Ectodermal cell (in vitro differentiated cells): ENCODE data around the gene HOXA4.

Experiments used
- H3K27ac ChIP-seq: 2 replicates; pipeline ENCODE4 v1.7.0; 2013; ENCODE audit warnings: mild to moderate bottlenecking, low read depth, low read length; ENCODE audit not compliant: insufficient read depth, poor library complexity, severe bottlenecking
- H3K27me3 ChIP-seq: 2 replicates; pipeline ENCODE4 v1.7.0; 2013; ENCODE audit warnings: mild to moderate bottlenecking, low read length; ENCODE audit not compliant: insufficient read depth, control insufficient read depth, poor library complexity, severe bottlenecking
- H3K36me3 ChIP-seq: one replicate; pipeline ENCODE4 v1.7.0; 2013; ENCODE audit warnings: low read length; ENCODE audit not compliant: control insufficient read depth, insufficient read depth
- H3K4me1 ChIP-seq: one replicate; pipeline ENCODE4 v1.7.0; 2013; ENCODE audit warnings: low read length; ENCODE audit not compliant: control insufficient read depth, insufficient read depth
- H3K4me3 ChIP-seq: 2 replicates; pipeline ENCODE4 v1.7.0; 2013; ENCODE audit warnings: low read depth, low read length, control low read depth; ENCODE audit not compliant: insufficient read depth
- H3K9me3 ChIP-seq: 2 replicates; pipeline ENCODE4 v1.7.0; 2013; ENCODE audit warnings: mild to moderate bottlenecking, low read length, moderate library complexity; ENCODE audit not compliant: control insufficient read depth
- WGBS, 2 experiments: methylation state at CpG; one replicate each; pipeline ENCODE4 v1.1.7; 2013; ENCODE audit warnings: missing lambda C conversion rate in 2 of 2; 5-methylcytosine and 5-hydroxymethylcytosine counted together

Gene HOXA4

GRCh38 chr7:27131390-27131819, 848 bp upstream of the HOXA4 start:
- H3K27me3 ChIP-seq = peaks cover 100% of the 10 kb centered on the region
- H3K4me3 ChIP-seq = no peak overlapping the region
- H3K27ac ChIP-seq = no peak overlapping the region
- H3K4me1 ChIP-seq = no peaks in the 10 kb centered on the region
- H3K36me3 ChIP-seq = no peaks in the 10 kb centered on the region
- no peaks in the 10 kb centered on the region for H3K9me3 ChIP-seq
- WGBS, 2 experiments = 6 to 7% methylated on average over 12 of the region's 12 CpGs

GRCh38 chr7:27129729-27130539, 623 bp downstream of the HOXA4 start:
- no peaks in the 10 kb centered on the region for H3K36me3 ChIP-seq
- peaks cover 100% of the 10 kb centered on the region for H3K27me3 ChIP-seq
- no peaks in the 10 kb centered on the region for H3K4me1 ChIP-seq
- 1 to 3% methylated on average over 72 of the region's 72 CpGs for WGBS, 2 experiments
- no peaks in the 10 kb centered on the region for H3K9me3 ChIP-seq
- H3K27ac ChIP-seq = no peak overlapping the region
- H3K4me3 ChIP-seq = no peak overlapping the region

DNA sequence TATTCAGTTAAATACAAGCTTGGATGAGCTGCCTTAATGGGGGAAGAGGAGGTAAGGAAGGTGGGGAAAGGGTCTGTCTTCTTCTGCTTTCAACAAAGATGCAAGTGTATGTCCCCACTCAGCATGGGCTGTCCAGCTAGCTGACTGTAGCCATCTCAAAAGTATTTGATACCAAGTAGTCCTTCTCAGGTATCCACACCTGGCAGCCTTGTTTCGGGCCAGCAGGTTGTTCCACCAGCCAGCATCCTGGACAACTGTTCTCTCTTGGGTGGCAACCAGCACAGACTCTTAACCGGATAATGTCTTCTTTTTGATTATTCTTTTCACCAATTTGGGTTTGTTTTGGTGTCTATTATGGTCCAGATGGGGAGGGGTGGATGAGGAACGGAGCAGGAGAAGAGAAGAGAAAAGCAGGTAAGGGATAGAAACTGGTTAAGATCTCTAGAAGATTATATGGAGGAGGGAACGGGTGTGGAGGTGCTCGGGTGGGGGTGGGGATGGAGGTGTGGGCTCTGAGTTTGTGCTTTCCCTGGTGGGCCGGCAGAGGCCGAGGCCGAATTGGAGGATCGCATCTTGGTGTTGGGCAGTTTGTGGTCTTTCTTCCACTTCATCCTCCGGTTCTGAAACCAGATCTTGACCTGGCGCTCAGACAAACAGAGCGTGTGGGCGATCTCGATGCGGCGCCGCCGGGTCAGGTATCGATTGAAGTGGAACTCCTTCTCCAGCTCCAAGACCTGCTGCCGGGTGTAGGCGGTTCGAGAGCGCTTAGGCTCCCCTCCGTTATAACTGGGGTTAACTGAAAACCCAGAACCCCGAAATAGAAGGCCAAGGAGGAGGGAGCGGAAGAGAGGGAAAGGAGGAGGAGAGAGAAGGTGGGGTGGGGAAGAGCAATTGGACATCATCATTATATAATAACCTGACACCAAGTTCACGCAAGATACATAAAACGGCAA, 1.5 kb downstream of the HOXA4 start:
- H3K4me3 ChIP-seq = no peak overlapping the region
- no peaks in the 10 kb centered on the region for H3K36me3 ChIP-seq
- H3K27ac ChIP-seq = no peak overlapping the region
- H3K9me3 ChIP-seq = no peaks in the 10 kb centered on the region
- no peaks in the 10 kb centered on the region for H3K4me1 ChIP-seq
- peaks cover 100% of the 10 kb centered on the region for H3K27me3 ChIP-seq
- 10 to 13% methylated on average over 27 to 28 of the region's 28 CpGs for WGBS, 2 experiments

DNA sequence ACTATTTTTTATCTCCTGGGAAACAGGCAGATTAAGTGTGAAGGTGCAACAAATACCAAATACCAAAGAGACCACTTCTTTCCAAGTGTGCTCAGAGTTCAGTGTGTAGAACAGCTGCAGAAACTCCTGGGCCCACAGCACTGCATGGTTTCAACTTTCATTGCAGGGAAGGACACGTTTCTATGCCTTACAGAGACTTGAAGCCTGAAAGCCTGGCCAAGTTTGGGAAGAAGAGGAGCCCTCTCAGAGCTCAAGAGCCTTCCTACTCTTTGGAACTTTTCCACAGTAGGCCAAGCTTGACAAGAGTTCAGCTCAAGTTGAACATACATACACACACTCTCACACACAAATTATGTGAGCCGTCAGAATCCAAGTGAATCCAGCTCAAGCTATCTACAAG, 2.5 kb downstream of the HOXA4 start:
- Histone ChIP-seq H3K36me3 (no peaks in the 10 kb centered on the region), H3K4me1 (no peaks in the 10 kb centered on the region), H3K27ac (no peak overlapping the region), H3K4me3 (no peak overlapping the region), H3K27me3 (peaks cover 100% of the 10 kb centered on the region), H3K9me3 (no peaks in the 10 kb centered on the region)
- 12 to 19% methylated on average over 2 of the region's 2 CpGs for WGBS, 2 experiments

- 8 to 11% methylated on average over 2 to 3 of the region's 3 CpGs for WGBS, 2 experiments
- Histone ChIP-seq H3K36me3 (no peaks in the 10 kb centered on the region), H3K27ac (no peak overlapping the region), H3K9me3 (no peaks in the 10 kb centered on the region), H3K4me3 (no peak overlapping the region), H3K4me1 (no peaks in the 10 kb centered on the region), H3K27me3 (peaks cover 100% of the 10 kb centered on the region)
Observed at GRCh38 chr7:27126596-27127327, 3.8 kb downstream of the HOXA4 start.

- Histone ChIP-seq H3K4me3 (no peak overlapping the region), H3K27me3 (peaks cover 100% of the 10 kb centered on the region), H3K27ac (no peak overlapping the region), H3K9me3 (no peaks in the 10 kb centered on the region), H3K36me3 (no peaks in the 10 kb centered on the region), H3K4me1 (no peaks in the 10 kb centered on the region)
- WGBS, 2 experiments = 11 to 14% methylated on average over 5 of the region's 5 CpGs
Observed at GRCh38 chr7:27125986-27126394, 4.6 kb downstream of the HOXA4 start.

DNA sequence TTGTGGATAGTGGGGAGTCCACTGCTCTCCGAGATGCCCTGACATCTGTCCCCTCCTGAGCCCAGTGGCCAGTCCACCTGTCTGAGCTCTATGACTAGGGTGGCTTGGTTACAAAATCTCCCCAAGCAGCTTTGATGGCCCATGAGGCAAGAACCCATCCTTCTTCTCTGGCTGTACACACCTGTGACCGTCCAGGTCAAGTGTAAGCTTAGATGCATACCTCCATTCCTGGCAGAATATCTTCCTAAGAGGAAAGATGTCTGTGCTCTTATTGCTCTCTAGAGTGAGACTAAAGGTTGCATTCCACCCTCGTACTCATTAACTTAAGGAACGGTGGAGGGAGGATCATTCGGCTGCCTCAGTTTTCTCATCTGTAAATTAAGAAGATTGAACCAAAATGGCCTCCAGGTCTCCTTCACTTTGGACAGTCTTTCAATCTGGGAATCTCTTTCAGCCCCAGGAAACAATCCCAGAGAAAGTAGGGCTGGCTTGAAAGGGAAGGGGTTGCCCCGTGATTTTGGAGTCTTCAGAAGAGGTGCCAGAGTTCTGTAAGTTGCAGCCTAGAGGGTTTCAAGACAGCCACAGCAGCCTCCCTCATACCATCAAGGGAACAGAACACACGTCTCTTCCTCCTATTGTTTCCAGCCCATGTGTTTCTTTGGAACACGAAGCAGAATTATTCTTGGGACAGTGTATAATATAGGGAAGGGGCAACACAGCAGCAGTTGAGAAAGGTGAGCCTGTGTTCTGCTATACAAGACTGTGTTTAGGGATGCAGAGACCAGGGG, 5.5 kb downstream of the HOXA4 start:
- peaks cover 100% of the 10 kb centered on the region for H3K27me3 ChIP-seq

DNA sequence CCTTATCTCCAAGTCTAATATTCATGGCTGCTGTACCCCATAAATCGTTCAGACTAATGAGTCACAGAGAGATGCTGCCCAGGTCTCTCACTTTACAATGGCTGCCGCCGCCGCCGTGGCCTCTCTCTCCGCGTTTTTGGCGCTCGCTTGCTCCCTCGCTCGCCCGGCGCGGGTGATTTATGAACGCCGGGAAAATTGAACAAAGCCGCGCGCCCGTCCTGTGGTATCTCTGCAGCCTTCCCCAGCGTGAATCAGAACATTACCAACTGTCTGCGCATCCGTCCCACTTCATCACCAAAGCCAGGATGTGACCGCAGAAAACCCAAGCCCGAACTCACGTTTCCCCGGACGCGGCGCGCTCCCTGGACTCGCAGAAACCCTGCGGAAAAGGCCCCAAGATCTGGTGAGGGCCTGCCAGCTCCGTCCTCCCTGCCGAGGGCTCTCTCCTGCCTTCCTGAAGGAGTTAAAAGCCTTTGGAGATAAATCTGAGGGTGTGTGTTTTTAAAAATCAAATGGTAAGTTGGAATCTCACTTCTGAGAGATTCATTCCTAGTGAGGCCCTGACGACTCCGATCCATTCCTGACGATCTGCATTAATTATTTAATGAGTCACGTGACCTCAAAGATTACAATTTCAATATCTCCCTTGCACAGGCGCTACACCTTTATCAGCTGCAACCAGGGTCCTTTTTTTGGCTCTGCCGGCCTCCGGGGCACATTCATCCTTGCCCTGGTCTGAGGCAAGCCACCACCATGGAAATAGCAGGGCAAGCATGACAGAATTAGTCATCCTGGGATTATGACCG, 6.3 kb downstream of the HOXA4 start:
- Histone ChIP-seq H3K36me3 (no peaks in the 10 kb centered on the region), H3K4me1 (no peaks in the 10 kb centered on the region), H3K27ac (no peak overlapping the region), H3K27me3 (peaks cover 100% of the 10 kb centered on the region), H3K4me3 (no peak overlapping the region), H3K9me3 (no peaks in the 10 kb centered on the region)
- WGBS, 2 experiments = 4 to 7% methylated on average over 43 of the region's 43 CpGs

More for the DNA sequence above, 5.5 kb downstream of the HOXA4 start:
- Histone ChIP-seq H3K36me3 (no peaks in the 10 kb centered on the region), H3K27ac (no peak overlapping the region), H3K4me3 (no peak overlapping the region), H3K9me3 (no peaks in the 10 kb centered on the region), H3K4me1 (no peaks in the 10 kb centered on the region)
- WGBS, 2 experiments = 19 to 27% methylated on average over 8 of the region's 8 CpGs
